GM21529 (cell line): ENCODE data around the gene ZWINT.

ENCODE experiments used
- ATAC-seq: cut with Tn5 transposase; IDR thresholded peaks from one replicate; pipeline ENCODE4 v1.9.1; 2021; ENCODE audit not compliant: unreplicated experiment

The ZWINT gene, protein sequence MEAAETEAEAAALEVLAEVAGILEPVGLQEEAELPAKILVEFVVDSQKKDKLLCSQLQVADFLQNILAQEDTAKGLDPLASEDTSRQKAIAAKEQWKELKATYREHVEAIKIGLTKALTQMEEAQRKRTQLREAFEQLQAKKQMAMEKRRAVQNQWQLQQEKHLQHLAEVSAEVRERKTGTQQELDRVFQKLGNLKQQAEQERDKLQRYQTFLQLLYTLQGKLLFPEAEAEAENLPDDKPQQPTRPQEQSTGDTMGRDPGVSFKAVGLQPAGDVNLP

DNA sequence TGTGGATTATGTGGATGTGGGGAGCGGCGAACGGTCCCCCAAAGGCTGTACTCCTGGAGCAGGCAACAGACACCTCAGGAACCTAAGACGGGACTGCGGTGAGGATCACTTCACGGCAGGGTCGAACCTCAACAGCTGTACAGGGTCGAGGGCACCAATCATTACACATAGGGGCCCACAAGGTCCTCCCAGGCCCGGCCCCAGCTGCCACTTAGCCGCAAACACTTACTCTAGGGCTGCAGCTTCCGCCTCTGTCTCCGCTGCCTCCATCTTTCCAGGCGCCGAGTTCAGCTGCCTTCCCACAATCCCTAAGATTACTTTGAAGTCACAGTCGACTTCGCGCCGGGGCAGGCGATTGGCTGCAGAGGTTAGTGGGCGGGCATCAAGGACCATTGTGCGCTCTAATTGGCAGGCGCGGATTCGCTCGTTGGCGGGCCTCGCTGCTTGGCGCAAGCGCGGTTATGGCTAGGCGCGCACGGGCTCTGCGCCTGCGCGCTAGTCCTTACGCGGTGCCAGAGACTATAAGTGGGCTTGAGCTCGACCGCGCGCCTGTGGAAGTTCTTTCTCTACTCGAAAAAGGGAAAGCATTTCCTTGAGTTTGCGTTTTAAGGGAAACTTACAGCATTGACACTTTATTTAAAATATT lies at the start of gene ZWINT:
Gene ZWINT (minus strand): TSS at position 293 of the 646 bp plus-strand sequence. CDS start 23 bp downstream, at position 270.
- ATAC-seq = peak; percentile 98

DNA sequence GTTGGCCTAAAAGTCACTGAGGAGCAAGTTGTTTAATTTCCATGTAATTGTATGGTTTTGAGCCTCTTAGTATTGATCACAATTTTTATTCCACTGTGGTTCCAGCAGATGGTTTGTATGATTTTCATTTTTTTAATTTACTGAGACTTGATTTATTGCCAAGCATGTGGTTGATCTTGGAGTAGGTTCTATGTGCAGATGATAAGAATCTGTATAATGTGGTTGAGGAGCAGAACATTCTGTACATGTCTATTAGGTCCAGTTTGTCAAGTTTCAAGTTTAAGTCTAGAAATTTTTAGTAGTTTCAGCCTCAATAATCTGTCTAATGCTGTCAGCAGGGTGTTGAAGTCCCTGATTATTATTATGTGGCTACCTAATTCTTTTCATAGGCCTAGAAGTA lies 22.7 kb upstream of the ZWINT start:
- no peak for ATAC-seq

DNA sequence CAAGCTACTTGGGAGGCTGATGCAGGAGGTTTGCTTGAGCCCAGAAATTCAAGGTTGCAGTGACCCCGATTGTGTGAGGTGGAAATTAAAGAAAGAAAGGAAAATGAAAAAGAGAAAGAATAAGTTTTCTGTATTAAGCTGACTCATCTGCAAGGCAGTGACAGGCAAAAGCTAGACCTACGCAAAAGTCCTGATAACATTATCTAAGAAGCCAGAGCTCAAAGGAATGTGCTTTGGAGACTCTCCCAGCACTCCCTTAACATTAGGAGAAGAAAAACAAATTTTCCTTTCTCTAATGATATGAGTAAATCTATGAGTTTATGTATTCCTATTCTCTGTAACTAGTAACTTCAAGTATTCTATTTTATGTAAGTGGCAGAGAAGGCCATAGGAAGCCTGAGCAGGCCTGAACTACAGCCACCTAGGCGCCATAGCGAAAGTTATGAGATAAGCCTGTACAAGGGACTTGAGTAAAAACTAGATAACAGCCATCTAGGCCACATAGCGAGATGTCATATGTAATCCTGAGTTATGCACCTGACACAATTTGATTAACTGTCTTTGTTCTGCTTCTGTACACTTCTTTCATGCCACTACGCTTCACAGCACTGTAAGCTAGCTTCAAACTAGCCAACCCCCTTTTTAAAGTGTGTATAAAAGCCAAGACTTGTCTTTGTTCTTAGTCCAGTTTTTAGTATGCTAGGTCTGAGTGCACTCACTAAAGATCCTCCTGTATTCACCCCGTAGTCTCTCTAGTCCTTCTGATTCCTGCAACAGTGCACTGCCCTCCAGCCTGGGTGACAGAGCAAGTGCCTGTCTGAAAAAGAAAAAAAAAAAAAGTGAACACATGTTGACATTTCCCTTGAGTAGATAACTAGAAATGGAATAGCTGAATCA lies 9.4 kb upstream of the ZWINT start:
- ATAC-seq = no peak

DNA sequence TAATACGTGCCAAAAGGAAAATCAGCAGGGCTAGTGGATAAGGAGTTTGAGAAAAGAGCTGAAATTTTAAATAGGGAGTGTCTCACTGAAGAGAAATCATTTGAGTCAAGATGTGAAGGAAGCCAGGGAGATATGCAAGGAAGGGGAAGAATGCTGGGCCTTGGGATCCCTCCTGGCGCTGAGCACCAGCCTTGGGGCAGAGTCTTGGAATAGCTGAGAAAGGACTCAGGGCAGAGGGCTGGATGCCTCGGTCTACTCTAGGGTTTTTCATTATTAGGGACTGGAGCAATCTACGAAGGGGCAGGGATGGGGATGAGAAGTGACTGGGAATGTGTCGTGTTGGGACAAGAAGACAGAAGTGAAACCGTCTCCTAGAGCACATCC lies 484 bp downstream of the ZWINT start:
- no peak for ATAC-seq

DNA sequence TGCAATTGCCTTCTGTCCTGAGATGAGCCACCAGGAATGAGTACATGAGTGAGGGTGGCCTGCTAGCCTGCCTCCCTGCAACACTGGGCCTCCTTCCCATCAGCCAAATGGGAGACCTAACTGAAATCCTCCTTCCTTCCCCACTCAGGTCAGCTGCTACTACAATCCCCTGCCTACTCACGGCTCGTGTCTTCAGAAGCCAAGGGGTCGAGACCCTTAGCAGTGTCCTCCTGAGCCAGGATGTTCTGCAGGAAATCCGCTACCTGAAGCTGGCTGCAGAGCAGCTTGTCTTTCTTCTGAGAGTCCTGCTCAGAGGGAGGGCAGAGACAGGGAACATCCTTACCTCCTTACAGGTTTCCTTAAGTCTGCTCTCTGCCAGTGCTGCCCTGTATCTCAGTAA lies 1.2 kb downstream of the ZWINT start:
- ATAC-seq = no peak

DNA sequence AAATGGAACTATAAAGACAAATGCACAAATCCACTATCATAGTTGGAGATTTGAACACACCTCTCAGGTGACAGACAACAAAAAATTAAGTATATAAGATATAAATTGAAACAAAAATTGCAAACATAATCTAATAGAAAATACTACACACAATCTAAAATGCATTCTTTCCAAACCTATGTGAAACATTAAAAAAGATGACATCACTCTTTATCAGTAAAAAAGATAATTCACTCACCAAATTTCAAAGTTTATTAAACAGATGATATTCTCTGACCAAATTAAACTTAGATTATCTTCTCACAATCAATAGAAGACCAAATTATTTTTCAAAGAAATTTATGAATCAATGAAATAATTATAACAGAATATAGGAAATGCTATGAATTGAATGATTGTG lies 4.0 kb downstream of the ZWINT start:
- ATAC-seq = no peak

DNA sequence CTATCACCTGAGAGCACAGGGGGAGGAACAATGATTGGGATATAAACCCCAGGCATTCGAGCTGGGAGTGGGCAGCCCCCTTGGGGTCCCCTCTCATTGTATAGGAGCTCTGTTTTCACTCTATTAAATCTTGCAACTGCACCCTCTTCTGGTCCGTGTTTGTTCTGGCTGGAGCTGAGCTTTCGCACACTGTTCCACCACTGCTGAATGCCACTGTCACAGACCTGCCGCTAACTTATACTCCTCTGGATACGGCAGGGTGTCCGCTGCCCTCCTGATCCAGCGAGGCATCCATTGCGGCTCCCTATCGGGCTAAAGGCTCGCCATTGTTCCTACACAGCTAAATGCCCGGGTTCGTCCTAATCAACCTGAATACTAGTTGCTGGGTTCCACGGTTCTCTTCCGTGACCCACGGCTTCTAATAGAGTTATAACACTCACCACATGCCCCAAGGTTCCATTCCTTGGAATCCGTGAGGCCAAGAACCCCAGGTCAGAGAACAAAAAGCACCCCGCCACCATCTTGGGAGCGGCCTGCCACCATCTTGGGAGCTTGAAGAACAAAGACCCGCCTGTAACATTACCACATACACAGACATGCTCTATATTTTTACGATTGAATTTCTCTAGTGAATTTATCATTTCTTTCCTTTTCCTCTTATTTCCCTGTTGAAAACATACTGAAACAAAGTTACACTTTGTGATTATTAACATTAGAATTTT lies 9.0 kb downstream of the ZWINT start:
- ATAC-seq = no peak

DNA sequence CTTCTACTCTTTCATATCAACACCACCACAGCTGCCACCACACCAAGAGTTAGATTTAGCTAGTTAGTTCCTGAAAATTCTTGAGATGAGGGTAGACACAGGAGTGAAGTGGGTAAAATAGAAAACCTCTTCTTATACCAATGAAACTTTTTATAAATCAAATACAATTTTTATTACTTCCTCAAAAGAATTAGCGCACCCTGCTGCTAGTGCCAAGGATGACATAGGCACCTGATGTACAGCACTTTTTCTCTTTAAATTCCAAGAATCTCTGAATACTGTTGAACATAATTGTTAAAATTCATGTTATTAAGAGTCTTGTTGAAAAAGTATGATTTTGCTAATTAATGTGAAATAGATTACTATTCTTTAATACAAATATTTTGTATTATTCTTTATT lies 11.4 kb downstream of the ZWINT start:
- no peak for ATAC-seq

DNA sequence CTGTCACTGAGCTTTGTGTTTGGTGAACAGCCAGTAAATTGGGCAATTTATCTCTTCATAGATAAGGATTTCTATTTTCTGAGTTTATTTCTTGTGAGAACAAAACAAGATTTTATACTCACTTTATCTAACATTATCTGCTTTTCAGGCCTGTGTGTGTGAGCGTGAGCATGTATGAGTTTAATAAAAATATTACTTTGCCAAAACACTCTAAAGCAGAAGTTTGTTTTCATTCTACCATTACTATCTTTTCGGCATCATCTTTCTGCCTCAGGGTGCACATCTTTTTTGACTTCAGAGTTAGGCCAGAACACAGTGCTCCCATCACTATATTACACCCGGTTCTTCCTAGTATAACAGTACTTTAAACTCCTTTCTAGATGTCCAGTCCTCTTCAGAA lies 13.0 kb downstream of the ZWINT start:
- no peak for ATAC-seq

DNA sequence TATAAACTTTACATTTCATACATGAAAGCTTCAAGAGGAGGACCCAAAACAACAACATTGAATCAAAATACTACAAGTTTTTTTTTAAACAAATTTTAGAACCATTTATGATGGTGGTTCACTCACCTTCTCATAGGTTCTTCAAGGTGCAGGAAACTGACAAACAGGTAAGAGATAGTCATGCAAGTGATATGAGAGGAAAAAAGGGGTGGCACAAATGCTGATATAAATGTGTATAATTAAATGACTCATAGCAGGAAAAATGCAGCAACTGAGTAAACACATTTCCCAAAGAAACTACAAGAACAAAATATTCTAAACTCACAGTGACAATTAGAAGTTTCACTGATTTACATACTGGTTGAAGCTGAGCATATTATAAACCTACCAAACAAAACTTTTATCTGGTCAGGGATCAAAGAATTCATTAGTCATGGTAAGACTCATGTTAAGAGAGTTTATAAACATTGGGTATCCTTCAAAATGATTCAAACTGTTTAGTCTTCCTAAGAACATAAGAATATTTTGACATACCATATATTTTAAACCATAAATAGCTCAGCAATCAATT lies 14.1 kb downstream of the ZWINT start:
- no peak for ATAC-seq

DNA sequence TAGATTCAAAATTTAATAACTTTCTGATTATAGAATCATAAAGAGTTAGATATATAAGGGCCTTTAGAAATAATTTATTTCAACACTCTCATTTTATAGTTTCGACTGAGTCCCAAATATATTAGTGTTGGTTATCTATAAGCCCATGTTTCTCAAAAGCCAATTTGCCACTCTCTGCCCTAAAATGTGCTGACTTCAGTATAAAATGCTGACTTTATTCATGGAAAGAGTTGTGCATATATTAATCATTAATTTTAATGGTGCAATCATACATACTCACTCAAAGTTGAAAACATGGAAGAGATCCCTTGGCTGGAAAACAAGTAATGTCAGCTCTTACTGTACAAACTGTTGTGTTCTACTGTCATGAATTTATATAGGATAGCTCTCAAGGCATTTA lies 19.4 kb downstream of the ZWINT start:
- ATAC-seq = no peak

DNA sequence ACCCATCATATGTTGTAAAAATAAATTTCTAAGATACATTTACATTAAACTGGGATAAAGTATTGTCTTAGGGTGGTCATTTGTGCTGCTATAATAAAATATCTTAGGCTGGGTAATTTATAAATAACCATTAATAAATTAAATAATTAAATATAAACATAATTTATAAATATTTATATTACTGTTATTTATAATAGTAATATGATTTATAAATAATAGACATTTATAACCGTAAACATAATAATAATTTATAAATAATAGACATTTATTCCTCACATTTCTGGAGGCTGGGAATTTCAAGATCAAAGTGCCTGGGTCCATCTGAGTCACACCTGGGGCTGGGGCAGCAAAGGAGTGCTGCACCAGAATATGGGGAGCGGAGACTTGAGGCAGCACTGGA lies 31.1 kb downstream of the ZWINT start:
- ATAC-seq = no peak

DNA sequence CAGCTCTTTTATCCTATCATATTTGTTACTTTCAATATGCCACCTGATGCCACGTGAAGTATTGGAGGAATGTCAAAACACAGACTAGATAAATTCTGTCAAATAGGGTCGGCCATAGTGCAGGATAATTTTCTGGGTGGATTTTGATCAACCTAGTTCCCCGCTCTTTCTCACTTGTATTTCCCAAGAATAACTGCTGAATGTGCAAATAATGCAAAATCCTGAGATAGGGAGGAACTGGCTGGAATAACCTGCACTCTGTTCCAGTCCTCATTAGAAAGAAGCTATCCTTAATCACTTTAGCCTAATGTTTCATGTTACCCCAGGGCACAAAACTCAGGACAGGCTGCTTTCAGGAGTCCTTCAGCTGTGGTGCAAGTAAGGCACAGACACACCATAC lies 33.9 kb downstream of the ZWINT start:
- ATAC-seq = no peak

DNA sequence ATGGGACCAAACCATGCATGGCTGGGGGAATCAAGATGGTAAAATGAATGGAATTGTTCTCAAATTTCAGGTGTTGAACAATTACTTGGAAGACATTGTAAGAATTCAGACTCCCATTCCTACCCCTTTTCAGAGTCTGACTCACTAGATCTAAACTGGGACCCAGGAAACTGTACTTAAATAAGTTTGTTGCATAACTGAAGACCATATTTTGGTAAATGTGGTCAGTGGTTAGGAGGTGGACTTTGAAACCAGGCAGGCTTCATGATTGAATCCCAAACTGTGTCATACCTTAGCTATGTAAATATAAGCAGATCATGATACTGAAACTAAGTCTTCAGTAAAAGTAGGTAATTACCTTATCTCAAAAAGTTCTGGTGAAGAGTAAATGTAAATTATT lies 41.7 kb downstream of the ZWINT start:
- peak; percentile 94 for ATAC-seq

DNA sequence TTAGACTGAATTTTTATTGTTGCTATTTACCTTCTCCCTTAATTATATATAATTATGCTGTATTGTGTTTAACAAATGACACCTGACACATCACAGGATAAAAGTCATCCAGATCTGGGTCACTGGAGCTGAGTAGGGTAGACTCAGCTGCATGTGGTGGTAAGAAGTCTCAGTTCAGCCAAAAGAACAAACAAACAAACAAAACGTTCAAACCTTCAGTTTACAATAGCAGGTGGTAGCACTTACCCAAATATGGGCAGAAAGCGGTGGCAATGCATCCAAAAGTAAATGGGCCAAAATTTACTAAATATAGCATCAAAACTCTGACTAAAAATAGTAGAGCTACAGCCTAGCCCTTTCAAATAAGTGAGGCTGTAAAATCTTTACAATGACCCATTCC lies 42.2 kb downstream of the ZWINT start:
- peak; percentile 10 for ATAC-seq

DNA sequence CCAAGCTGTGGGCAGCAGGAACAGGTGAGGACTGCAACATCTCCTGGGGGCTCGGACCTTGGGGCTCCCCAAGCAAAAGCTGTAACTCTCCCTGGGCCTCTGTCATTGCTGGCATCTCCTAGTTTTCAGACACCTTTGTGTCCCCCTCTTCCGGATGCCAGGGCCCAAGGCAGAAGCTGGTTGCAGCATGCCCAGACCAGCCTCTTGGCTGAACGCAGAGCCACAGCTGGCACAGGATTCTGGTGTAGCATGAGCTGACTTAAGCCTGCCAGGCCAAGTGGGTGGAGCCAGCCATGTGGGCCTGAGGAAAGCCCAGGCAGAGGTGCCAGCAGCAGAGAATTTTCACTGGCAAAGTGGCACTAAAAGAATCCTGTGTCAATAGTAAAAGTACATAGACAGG lies 43.5 kb downstream of the ZWINT start:
- ATAC-seq = no peak

DNA sequence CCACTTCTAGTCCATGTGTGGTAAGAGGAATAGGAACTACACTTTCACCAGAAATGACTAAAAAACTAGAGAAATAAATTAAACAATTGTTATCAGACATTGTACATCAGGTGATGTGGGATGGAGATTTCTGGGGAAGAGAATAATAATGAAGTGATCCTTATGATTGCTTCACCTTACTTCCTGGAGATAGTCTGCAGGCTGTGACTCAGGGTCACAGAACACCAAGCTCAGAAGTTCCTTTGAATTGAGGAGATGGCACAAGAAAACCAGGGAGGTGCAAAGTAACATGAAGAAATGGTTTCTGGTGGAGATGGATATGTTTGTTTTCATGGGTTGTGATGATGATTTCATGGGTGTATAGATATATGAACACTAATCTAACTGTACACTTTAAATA lies 44.5 kb downstream of the ZWINT start:
- no peak for ATAC-seq
